ENCODE data around the gene TMEM107.

The TMEM107 gene

GRCh38 chr17:8125154-8125946 is 50.8 kb downstream of the TMEM107 start:
- TF ChIP-seq POLR2AphosphoS5 (IDR thresholded peaks at IDR 0.05; ENCODE audit: low read depth, low read length) (peak; percentile 27), FOXP2 (optimal IDR thresholded peaks at IDR 0.05; ENCODE audit: borderline replicate concordance, extremely low read depth, extremely low read length, insufficient read depth) (no peak), SIN3A (IDR thresholded peaks at IDR 0.05; ENCODE audit: borderline replicate concordance, insufficient read depth, low read length) (0 out of 2 replicates have a peak, but pooled peaks have one; percentile 41), TAF1 (IDR thresholded peaks at IDR 0.05; ENCODE audit: borderline replicate concordance, insufficient read depth, low read length) (no peak; the same call in 1 of the 2 replicates)
- TF ChIP-seq, protein P1, sequence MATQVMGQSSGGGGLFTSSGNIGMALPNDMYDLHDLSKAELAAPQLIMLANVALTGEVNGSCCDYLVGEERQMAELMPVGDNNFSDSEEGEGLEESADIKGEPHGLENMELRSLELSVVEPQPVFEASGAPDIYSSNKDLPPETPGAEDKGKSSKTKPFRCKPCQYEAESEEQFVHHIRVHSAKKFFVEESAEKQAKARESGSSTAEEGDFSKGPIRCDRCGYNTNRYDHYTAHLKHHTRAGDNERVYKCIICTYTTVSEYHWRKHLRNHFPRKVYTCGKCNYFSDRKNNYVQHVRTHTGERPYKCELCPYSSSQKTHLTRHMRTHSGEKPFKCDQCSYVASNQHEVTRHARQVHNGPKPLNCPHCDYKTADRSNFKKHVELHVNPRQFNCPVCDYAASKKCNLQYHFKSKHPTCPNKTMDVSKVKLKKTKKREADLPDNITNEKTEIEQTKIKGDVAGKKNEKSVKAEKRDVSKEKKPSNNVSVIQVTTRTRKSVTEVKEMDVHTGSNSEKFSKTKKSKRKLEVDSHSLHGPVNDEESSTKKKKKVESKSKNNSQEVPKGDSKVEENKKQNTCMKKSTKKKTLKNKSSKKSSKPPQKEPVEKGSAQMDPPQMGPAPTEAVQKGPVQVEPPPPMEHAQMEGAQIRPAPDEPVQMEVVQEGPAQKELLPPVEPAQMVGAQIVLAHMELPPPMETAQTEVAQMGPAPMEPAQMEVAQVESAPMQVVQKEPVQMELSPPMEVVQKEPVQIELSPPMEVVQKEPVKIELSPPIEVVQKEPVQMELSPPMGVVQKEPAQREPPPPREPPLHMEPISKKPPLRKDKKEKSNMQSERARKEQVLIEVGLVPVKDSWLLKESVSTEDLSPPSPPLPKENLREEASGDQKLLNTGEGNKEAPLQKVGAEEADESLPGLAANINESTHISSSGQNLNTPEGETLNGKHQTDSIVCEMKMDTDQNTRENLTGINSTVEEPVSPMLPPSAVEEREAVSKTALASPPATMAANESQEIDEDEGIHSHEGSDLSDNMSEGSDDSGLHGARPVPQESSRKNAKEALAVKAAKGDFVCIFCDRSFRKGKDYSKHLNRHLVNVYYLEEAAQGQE (IDR thresholded peaks at IDR 0.05; ENCODE audit: insufficient read depth in 1 of 2, low read depth in 2 of 2, low read length in 2 of 2): no peak

- no peak; the same call in 1 of the 2 replicates for TF ChIP-seq TAF1 (IDR thresholded peaks at IDR 0.05; ENCODE audit: borderline replicate concordance, insufficient read depth, low read length)
- TF ChIP-seq FOXP2 (optimal IDR thresholded peaks at IDR 0.05; ENCODE audit: borderline replicate concordance, extremely low read depth, extremely low read length, insufficient read depth): no peak
- TF ChIP-seq SIN3A (IDR thresholded peaks at IDR 0.05; ENCODE audit: borderline replicate concordance, insufficient read depth, low read length): no peak
- no peak for TF ChIP-seq POLR2AphosphoS5 (IDR thresholded peaks at IDR 0.05; ENCODE audit: low read depth, low read length)
- TF ChIP-seq, protein P1 (IDR thresholded peaks at IDR 0.05; ENCODE audit: insufficient read depth in 1 of 2, low read depth in 2 of 2, low read length in 2 of 2): no peak
These were observed 51.6 kb downstream of the TMEM107 start for GRCh38 chr17:8124350-8125153.

GRCh38 chr17:8123695-8124349 is 52.4 kb downstream of the TMEM107 start, which contains the start of gene HES7:
TSS of gene HES7 (minus strand) at chr17:8124106. CDS start at chr17:8124084, 22 bp downstream.
- TF ChIP-seq SIN3A (IDR thresholded peaks at IDR 0.05; ENCODE audit: borderline replicate concordance, insufficient read depth, low read length) (peak; percentile 89; the same call in 1 of the 2 replicates), TAF1 (IDR thresholded peaks at IDR 0.05; ENCODE audit: borderline replicate concordance, insufficient read depth, low read length) (peak; percentile 61; the same call in 1 of the 2 replicates), FOXP2 (optimal IDR thresholded peaks at IDR 0.05; ENCODE audit: borderline replicate concordance, extremely low read depth, extremely low read length, insufficient read depth) (peak; percentile 64), POLR2AphosphoS5 (IDR thresholded peaks at IDR 0.05; ENCODE audit: low read depth, low read length) (peak; percentile 80)
- TF ChIP-seq, protein P1 (IDR thresholded peaks at IDR 0.05; ENCODE audit: insufficient read depth in 1 of 2, low read depth in 2 of 2, low read length in 2 of 2): no peak

DNA sequence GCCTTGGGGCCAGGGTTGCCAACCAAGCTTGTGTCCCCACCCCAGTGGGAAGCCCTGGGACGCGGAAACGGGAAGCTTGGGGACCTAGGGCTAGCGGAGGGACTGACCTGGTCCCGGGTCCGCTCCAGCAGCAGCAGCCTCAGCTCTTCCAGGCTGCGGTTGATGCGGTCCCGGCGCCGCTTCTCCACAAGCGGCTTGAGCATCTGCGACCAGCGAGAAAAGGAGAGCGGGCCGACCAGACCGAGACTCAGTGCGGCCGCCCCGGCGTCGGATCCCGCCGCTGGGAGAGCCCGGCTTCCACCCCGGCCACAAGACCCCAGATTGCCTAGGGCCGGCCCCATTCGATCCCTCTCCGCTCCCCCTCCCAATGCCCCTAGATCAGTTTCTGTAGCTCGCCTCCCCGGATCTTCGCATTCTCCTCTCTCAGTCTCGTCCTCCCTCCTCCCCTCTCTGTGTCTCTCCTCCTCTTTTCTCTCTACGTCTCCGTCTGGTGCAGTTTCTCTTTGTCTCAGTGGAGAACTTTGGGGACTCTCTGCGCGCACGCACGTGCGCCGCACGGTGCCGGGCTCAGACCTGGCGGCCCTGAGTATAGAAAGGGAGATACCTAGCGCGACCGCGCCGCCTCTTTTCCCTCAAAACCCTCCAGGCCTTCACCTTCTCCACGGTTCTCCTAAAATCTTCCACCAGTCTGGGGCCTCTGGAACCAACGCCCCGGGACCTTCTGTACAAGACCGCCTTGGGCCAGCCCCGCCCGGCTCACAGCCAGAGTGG is 53.1 kb downstream of the TMEM107 start:
- TF ChIP-seq, protein P1 (IDR thresholded peaks at IDR 0.05; ENCODE audit: insufficient read depth in 1 of 2, low read depth in 2 of 2, low read length in 2 of 2): no peak
- TF ChIP-seq TAF1 (IDR thresholded peaks at IDR 0.05; ENCODE audit: borderline replicate concordance, insufficient read depth, low read length): no peak
- no peak for TF ChIP-seq POLR2AphosphoS5 (IDR thresholded peaks at IDR 0.05; ENCODE audit: low read depth, low read length)
- no peak for TF ChIP-seq SIN3A (IDR thresholded peaks at IDR 0.05; ENCODE audit: borderline replicate concordance, insufficient read depth, low read length)
- TF ChIP-seq FOXP2 (optimal IDR thresholded peaks at IDR 0.05; ENCODE audit: borderline replicate concordance, extremely low read depth, extremely low read length, insufficient read depth): no peak
